Vagina (tissue), 2 donors: ENCODE data around the gene CHD1L. TPM values are rescaled to one million over a fixed set of nuclear protein-coding genes. Genes with fewer than 3 reads are reported as not detected.

Source experiments
- DNase-seq, 2 donors: peaks; one replicate each; pipeline ENCODE4 v3.0.0-alpha.2; 2017; ENCODE audit errors: extremely low spot score in 2 of 2
- H3K27ac ChIP-seq: fragments of 200-600 bp; sonication (generic); one replicate; pipeline ENCODE4 v1.5.1; 2019
- H3K27me3 ChIP-seq: fragments of 200-600 bp; sonication (generic); one replicate; pipeline ENCODE4 v1.5.1; 2019
- H3K36me3 ChIP-seq, 2 donors: fragments of 200-600 bp; sonication (generic); one replicate each; pipeline ENCODE4 v1.5.1; 2017 to 2019
- H3K4me1 ChIP-seq: fragments of 200-600 bp; sonication (generic); one replicate; pipeline ENCODE4 v1.5.1; 2019
- H3K4me3 ChIP-seq, 2 donors: fragments of 200-600 bp; sonication (generic); 1 replicate in 1 of 2; 2 replicates in 1 of 2; pipeline ENCODE4 v1.5.1; 2016 to 2019
- H3K9me3 ChIP-seq: fragments of 200-600 bp; sonication (generic); one replicate; pipeline ENCODE4 v1.5.1; 2019
- POLR2A ChIP-seq, 2 donors: fragments of 450-650 bp; IDR thresholded peaks; one replicate each; pipeline ENCODE4 v1.6.1; 2017; ENCODE audit warnings: antibody characterized with exemption in 2 of 2, mild to moderate bottlenecking in 2 of 2, moderate library complexity in 2 of 2
- POLR2AphosphoS5 ChIP-seq, 2 donors: sonication (generic); formaldehyde crosslinking; IDR thresholded peaks; one replicate each; pipeline ENCODE4 v1.9.0; 2017; ENCODE audit warnings: antibody characterized with exemption in 2 of 2, mild to moderate bottlenecking in 2 of 2, low read depth in 1 of 2; ENCODE audit not compliant: insufficient read depth in 1 of 2
- intact Hi-C: fragments of 100-400 bp; cut with DNase I; formaldehyde crosslinking; loops from one replicate; pipeline ENCODE4 v1.15.1; 2023
- total RNA-seq: library from RNA; depleted of rRNA; stranded (reverse); fragments of >200 nt; gene quantifications from one replicate; pipeline ENCODE4 v1.2.3, GENCODE V29; 2016
- TF ChIP-seq, protein P1 (sequence below), 3 experiments: fragments of 450-650 bp in 2 of 3; fragments of 200-600 bp in 1 of 3; sonication (generic) in 1 of 3; IDR thresholded peaks; one replicate each; pipeline ENCODE4 v1.5.1; 2017 to 2019; ENCODE audit warnings: antibody characterized with exemption in 3 of 3, mild to moderate bottlenecking in 2 of 3, moderate library complexity in 2 of 3

The CHD1L gene
- total RNA-seq, 1 donor from 2014 or later: 22.3 TPM

DNA sequence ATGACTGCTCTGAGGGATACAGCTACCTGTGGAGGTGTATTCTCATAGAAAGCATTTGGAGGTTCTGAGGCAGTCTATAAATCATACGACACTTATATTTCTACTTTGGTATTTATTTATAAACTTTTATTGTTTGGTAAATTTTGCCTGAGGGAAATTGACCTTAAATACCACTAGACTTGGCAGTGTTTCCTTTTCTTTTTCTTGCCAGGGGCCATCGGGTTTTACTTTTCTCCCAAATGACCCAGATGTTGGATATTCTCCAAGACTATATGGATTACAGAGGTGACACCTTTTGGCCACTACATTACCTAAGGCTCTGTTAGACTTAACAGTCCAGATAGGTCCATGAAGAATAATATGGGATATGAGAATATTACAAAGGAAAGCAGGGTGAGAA is 28.2 kb downstream of the CHD1L start:
- TF ChIP-seq, protein P1, sequence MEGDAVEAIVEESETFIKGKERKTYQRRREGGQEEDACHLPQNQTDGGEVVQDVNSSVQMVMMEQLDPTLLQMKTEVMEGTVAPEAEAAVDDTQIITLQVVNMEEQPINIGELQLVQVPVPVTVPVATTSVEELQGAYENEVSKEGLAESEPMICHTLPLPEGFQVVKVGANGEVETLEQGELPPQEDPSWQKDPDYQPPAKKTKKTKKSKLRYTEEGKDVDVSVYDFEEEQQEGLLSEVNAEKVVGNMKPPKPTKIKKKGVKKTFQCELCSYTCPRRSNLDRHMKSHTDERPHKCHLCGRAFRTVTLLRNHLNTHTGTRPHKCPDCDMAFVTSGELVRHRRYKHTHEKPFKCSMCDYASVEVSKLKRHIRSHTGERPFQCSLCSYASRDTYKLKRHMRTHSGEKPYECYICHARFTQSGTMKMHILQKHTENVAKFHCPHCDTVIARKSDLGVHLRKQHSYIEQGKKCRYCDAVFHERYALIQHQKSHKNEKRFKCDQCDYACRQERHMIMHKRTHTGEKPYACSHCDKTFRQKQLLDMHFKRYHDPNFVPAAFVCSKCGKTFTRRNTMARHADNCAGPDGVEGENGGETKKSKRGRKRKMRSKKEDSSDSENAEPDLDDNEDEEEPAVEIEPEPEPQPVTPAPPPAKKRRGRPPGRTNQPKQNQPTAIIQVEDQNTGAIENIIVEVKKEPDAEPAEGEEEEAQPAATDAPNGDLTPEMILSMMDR (IDR thresholded peaks at IDR 0.05): no peak
- no peak for TF ChIP-seq POLR2A (IDR thresholded peaks at IDR 0.05)
- TF ChIP-seq POLR2AphosphoS5 (IDR thresholded peaks at IDR 0.05; ENCODE audit: insufficient read depth in 1 of 2, low read depth in 1 of 2): no peak
- intact Hi-C loops: loop anchor here (5.0 kb wide), 1 partner anchor 367 kb away; no protein-coding TSS in a partner anchor
- Histone ChIP-seq H3K4me3 (no peak overlapping the region), H3K27ac (no peak overlapping the region), H3K27me3 (no peaks in the 10 kb centered on the region), H3K36me3 (peaks cover 0 to 4% of the 10 kb centered on the region in 2 donors), H3K4me1 (peaks cover 14% of the 10 kb centered on the region), H3K9me3 (no peaks in the 10 kb centered on the region)
- no peak for DNase-seq

DNA sequence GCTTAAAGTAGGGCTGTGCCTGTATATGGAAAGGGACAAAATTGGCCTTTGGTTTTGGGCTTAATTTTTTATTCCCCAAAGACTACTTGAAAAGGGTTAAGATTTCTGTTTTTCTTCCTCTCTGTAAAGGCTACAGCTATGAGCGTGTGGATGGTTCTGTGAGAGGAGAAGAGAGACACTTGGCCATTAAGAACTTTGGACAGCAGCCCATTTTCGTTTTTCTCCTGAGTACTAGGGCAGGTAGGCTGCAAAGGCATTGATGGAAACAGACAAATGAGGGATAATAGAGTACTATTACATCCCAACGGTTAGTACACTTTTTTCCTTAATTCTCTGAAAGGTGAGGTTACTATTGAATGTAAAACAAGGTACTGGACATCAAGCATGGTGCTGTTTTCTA is 29.6 kb downstream of the CHD1L start:
- DNase-seq: no peak
- Histone ChIP-seq H3K4me1 (peaks cover 14% of the 10 kb centered on the region), H3K9me3 (no peaks in the 10 kb centered on the region), H3K36me3 (peaks cover 0 to 4% of the 10 kb centered on the region in 2 donors), H3K27me3 (no peaks in the 10 kb centered on the region), H3K4me3 (no peak overlapping the region), H3K27ac (no peak overlapping the region)
- TF ChIP-seq, protein P1 (IDR thresholded peaks at IDR 0.05): no peak
- TF ChIP-seq POLR2A (IDR thresholded peaks at IDR 0.05) (no peak), POLR2AphosphoS5 (IDR thresholded peaks at IDR 0.05; ENCODE audit: insufficient read depth in 1 of 2, low read depth in 1 of 2) (no peak)
- intact Hi-C loops: loop anchor here (5.0 kb wide), 1 partner anchor 365 kb away; no protein-coding TSS in a partner anchor

DNA sequence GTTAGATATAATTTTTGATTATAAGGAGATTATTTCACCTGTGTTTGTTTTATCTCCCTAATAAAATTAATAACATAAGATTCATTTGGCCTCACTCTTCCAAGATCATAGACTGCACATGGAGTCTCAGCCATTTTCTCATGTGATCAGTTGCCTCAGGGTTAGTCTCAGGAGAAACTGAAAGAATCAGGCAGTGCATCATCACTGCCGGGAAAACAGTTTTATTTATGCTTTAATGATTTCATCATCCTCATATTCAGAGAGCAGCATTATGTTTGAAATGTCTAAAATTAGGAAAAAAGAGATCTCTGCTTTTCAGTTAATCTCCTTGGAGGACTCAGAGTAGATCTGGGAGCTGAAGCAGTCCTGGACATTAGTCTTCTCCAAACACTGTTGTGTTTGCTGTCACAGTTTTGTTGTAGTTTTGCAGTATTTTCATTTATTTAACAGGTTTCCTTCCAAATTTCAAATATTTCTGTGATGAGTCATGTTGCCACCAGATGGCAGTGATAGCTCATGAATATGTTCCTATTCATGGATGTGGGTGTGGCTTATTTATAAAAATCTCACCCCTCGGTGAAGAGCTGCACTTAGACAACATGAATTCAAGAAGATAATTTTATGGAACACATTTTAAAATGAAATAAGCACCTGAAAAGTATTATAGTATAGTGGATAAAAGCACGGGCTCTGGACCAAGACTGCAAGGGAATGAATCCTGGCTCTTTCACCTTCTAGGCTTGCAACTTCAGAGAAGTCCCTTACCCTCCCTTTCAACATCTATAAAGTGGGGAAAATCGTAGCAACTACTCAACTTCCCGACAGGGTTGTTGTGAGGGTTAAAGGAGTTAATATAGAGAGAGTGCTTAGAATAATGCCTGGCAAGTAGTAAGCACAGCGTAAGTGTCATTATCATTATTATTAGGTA is 31.2 kb downstream of the CHD1L start:
- intact Hi-C loops: loop anchor here (5.0 kb wide), 1 partner anchor 364 kb away; no protein-coding TSS in a partner anchor
- Histone ChIP-seq H3K36me3 (peaks cover 0 to 4% of the 10 kb centered on the region in 2 donors), H3K4me3 (no peak overlapping the region)

GRCh38 chr1:147281950-147282349 is 39.5 kb downstream of the CHD1L start:
- TF ChIP-seq, protein P1 (IDR thresholded peaks at IDR 0.05): no peak
- TF ChIP-seq POLR2A (IDR thresholded peaks at IDR 0.05) (no peak), POLR2AphosphoS5 (IDR thresholded peaks at IDR 0.05; ENCODE audit: insufficient read depth in 1 of 2, low read depth in 1 of 2) (no peak)
- Histone ChIP-seq H3K27ac (no peak overlapping the region), H3K4me3 (no peak overlapping the region), H3K36me3 (peaks cover 0 to 57% of the 10 kb centered on the region in 2 donors), H3K27me3 (no peaks in the 10 kb centered on the region), H3K4me1 (no peaks in the 10 kb centered on the region), H3K9me3 (no peaks in the 10 kb centered on the region)
- no peak for DNase-seq
- intact Hi-C loops: no loop called here

More for the DNA sequence above, 31.2 kb downstream of the CHD1L start:
- no peaks in the 10 kb centered on the region for H3K27me3 ChIP-seq
- H3K9me3 ChIP-seq: no peaks in the 10 kb centered on the region
- DNase-seq: no peak
- peak overlapping the region; percentile 41 for H3K27ac ChIP-seq
- H3K4me1 ChIP-seq: peaks cover 14% of the 10 kb centered on the region
- TF ChIP-seq, protein P1 (IDR thresholded peaks at IDR 0.05): peak in 2 of 3 experiments; percentile 41 to 55
- peak in 1 of 2 donors; percentile 66 for TF ChIP-seq POLR2AphosphoS5 (IDR thresholded peaks at IDR 0.05; ENCODE audit: insufficient read depth in 1 of 2, low read depth in 1 of 2)
- TF ChIP-seq POLR2A (IDR thresholded peaks at IDR 0.05): no peak
